Measurements from ENCODE around the gene FAM83D.

Gene FAM83D

GRCh38 chr20:38985603-38986170 lies 59.5 kb downstream of the FAM83D start:
- Histone ChIP-seq H3K9me3 (ENCODE audit: severe bottlenecking) (no peaks in the 10 kb centered on the region), H3K27me3 (ENCODE audit: insufficient read depth, poor library complexity, severe bottlenecking) (no peaks in the 10 kb centered on the region), H3K36me3 (ENCODE audit: low read depth) (peaks cover 69% of the 10 kb centered on the region), H3K27ac (ENCODE audit: poor library complexity, severe bottlenecking) (no peak overlapping the region), H3K4me1 (ENCODE audit: insufficient read depth, poor library complexity, severe bottlenecking) (peaks cover 23% of the 10 kb centered on the region), H3K4me3 (ENCODE audit: severe bottlenecking) (no peak overlapping the region)
- TF ChIP-seq CTCF (IDR thresholded peaks at IDR 0.05; ENCODE audit: poor library complexity, severe bottlenecking): no peak
- ATAC-seq (ENCODE audit: low read depth) (peak; percentile 57), DNase-seq (ENCODE audit: low spot score) (no peak)

GRCh38 chr20:38986663-38987062 lies 60.4 kb downstream of the FAM83D start:
- no peak overlapping the region for H3K4me3 ChIP-seq (ENCODE audit: severe bottlenecking)
- no peak for TF ChIP-seq CTCF (IDR thresholded peaks at IDR 0.05; ENCODE audit: poor library complexity, severe bottlenecking)
- no peaks in the 10 kb centered on the region for H3K27me3 ChIP-seq (ENCODE audit: insufficient read depth, poor library complexity, severe bottlenecking)
- H3K4me1 ChIP-seq (ENCODE audit: insufficient read depth, poor library complexity, severe bottlenecking): peaks cover 23% of the 10 kb centered on the region
- DNase-seq (ENCODE audit: low spot score) (no peak), ATAC-seq (ENCODE audit: low read depth) (no peak)
- no peaks in the 10 kb centered on the region for H3K9me3 ChIP-seq (ENCODE audit: severe bottlenecking)
- H3K36me3 ChIP-seq (ENCODE audit: low read depth): peaks cover 79% of the 10 kb centered on the region
- no peak overlapping the region for H3K27ac ChIP-seq (ENCODE audit: poor library complexity, severe bottlenecking)

GRCh38 chr20:38987777-38988176 lies 61.6 kb downstream of the FAM83D start:
- Histone ChIP-seq H3K27me3 (ENCODE audit: insufficient read depth, poor library complexity, severe bottlenecking) (no peaks in the 10 kb centered on the region), H3K4me1 (ENCODE audit: insufficient read depth, poor library complexity, severe bottlenecking) (peaks cover 19% of the 10 kb centered on the region), H3K36me3 (ENCODE audit: low read depth) (peaks cover 81% of the 10 kb centered on the region), H3K9me3 (ENCODE audit: severe bottlenecking) (no peaks in the 10 kb centered on the region), H3K27ac (ENCODE audit: poor library complexity, severe bottlenecking) (no peak overlapping the region), H3K4me3 (ENCODE audit: severe bottlenecking) (no peak overlapping the region)
- DNase-seq (ENCODE audit: low spot score) (no peak), ATAC-seq (ENCODE audit: low read depth) (no peak)
- TF ChIP-seq CTCF (IDR thresholded peaks at IDR 0.05; ENCODE audit: poor library complexity, severe bottlenecking): no peak

DNA sequence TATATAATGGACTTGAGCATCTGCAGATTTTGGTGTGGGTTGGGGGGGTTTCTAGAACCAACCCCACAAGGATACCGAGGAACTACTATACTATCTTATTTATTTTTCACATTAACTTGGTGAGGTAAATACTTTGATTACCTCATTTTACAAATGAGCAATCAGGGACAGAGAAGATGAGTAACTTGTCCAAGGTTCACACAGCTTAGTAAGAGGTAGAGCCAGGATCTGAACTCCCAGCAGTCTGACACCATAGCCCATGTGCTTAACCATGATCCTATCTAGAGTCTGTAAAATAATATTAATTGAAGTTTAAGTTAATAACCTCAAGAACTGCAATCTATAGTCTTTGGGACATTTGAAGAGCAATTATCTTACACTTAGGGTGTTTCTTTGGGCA lies 64.5 kb downstream of the FAM83D start:
- Histone ChIP-seq H3K27me3 (ENCODE audit: insufficient read depth, poor library complexity, severe bottlenecking) (no peaks in the 10 kb centered on the region), H3K9me3 (ENCODE audit: severe bottlenecking) (no peaks in the 10 kb centered on the region), H3K27ac (ENCODE audit: poor library complexity, severe bottlenecking) (no peak overlapping the region), H3K4me1 (ENCODE audit: insufficient read depth, poor library complexity, severe bottlenecking) (peaks cover 6% of the 10 kb centered on the region), H3K4me3 (ENCODE audit: severe bottlenecking) (no peak overlapping the region), H3K36me3 (ENCODE audit: low read depth) (peaks cover 89% of the 10 kb centered on the region)
- TF ChIP-seq CTCF (IDR thresholded peaks at IDR 0.05; ENCODE audit: poor library complexity, severe bottlenecking): no peak
- ATAC-seq (ENCODE audit: low read depth) (peak; percentile 48; the same call in 1 of the 3 replicates), DNase-seq (ENCODE audit: low spot score) (no peak)
